Nephron progenitor cell (in vitro differentiated cells): Measurements from ENCODE around the gene DNMBP.
A peak's percentile ranks its signal among the peaks of the same experiment; 100 is the strongest.
"Not testable (repeated sequence)": the region's sequence is repeated elsewhere in the genome, so short reads cannot be mapped to it uniquely, and the experiment has no call there.

Source experiments
- DNase-seq: peaks from one replicate; pipeline ENCODE4 v3.0.0; 2021
- H3K27ac Mint-ChIP-seq: 2 replicates; pipeline ENCODE4 v1.8.0; 2021; ENCODE audit warnings: mild to moderate bottlenecking, moderate library complexity, mixed read lengths
- H3K27me3 Mint-ChIP-seq: 2 replicates; pipeline ENCODE4 v1.8.0; 2021; ENCODE audit warnings: mild to moderate bottlenecking, low read depth, mixed read lengths; ENCODE audit not compliant: poor library complexity
- H3K36me3 Mint-ChIP-seq: 2 replicates; pipeline ENCODE4 v1.8.0; 2021; ENCODE audit warnings: low read depth, mixed read lengths
- H3K4me1 Mint-ChIP-seq: 2 replicates; pipeline ENCODE4 v1.8.0; 2021; ENCODE audit warnings: mixed read lengths
- H3K4me3 Mint-ChIP-seq: 2 replicates; pipeline ENCODE4 v1.8.0; 2021; ENCODE audit warnings: mild to moderate bottlenecking, moderate library complexity, mixed read lengths
- H3K9me3 Mint-ChIP-seq: 2 replicates; pipeline ENCODE4 v1.8.0; 2021; ENCODE audit warnings: mild to moderate bottlenecking, moderate library complexity, mixed read lengths
- CTCF ChIP-seq: fragments of 200-600 bp; sonication (generic); IDR thresholded peaks from 2 replicates; pipeline ENCODE4 v1.5.0; 2021; ENCODE audit warnings: antibody characterized with exemption

The DNMBP gene

GRCh38 chr10:100021322-100021721 is 11.6 kb upstream of the DNMBP start:
- Mint-ChIP-seq H3K27ac (no peak overlapping the region), H3K4me1 (peaks cover 35% of the 10 kb centered on the region), H3K27me3 (peaks cover 3% of the 10 kb centered on the region), H3K4me3 (no peak overlapping the region), H3K36me3 (no peaks in the 10 kb centered on the region), H3K9me3 (peaks cover 8% of the 10 kb centered on the region)
- TF ChIP-seq CTCF: no peak
- DNase-seq: no peak

GRCh38 chr10:100020886-100021253 is 11.1 kb upstream of the DNMBP start:
- Mint-ChIP-seq H3K27me3 (peaks cover 3% of the 10 kb centered on the region), H3K36me3 (no peaks in the 10 kb centered on the region), H3K4me3 (no peak overlapping the region), H3K27ac (no peak overlapping the region), H3K9me3 (peaks cover 4% of the 10 kb centered on the region), H3K4me1 (peaks cover 30% of the 10 kb centered on the region)
- TF ChIP-seq CTCF: no peak
- DNase-seq: no peak

GRCh38 chr10:100020142-100020885 is 10.6 kb upstream of the DNMBP start:
- no peak for TF ChIP-seq CTCF
- Mint-ChIP-seq H3K36me3 (no peaks in the 10 kb centered on the region), H3K27me3 (peaks cover 3% of the 10 kb centered on the region), H3K9me3 (no peaks in the 10 kb centered on the region), H3K4me1 (peaks cover 25% of the 10 kb centered on the region), H3K4me3 (no peak overlapping the region), H3K27ac (peak overlapping the region; percentile 3)
- no peak for DNase-seq

DNA sequence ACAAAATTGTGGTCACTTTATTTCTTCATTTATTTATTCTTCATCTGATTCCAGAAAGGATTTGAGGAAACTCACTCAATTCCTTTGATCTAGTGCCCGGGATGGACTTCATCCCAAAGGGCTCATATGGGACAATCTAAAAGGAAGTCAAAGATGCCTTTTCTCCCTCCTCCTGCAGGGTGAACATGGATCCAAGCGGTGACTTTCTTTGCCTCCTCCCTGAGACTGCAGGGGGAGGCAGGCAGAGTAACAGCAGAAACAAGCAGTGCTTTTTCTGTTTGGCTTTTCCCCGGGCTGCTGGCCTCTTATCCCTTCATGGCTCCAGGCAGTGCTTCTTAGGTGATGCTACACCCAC is 10.0 kb upstream of the DNMBP start:
- no peak for DNase-seq
- no peak for TF ChIP-seq CTCF
- H3K4me3 Mint-ChIP-seq: no peak overlapping the region
- peak overlapping the region; percentile 3 for H3K27ac Mint-ChIP-seq
- no peaks in the 10 kb centered on the region for H3K9me3 Mint-ChIP-seq
- peaks cover 19% of the 10 kb centered on the region for H3K4me1 Mint-ChIP-seq
- H3K27me3 Mint-ChIP-seq: peaks cover 3% of the 10 kb centered on the region
- no peaks in the 10 kb centered on the region for H3K36me3 Mint-ChIP-seq

- H3K36me3 Mint-ChIP-seq: no peaks in the 10 kb centered on the region
- H3K4me3 Mint-ChIP-seq: no peak overlapping the region
- no peak for DNase-seq
- H3K4me1 Mint-ChIP-seq: peaks cover 14% of the 10 kb centered on the region
- no peak overlapping the region for H3K27ac Mint-ChIP-seq
- H3K9me3 Mint-ChIP-seq: peaks cover 3% of the 10 kb centered on the region
- TF ChIP-seq CTCF: no peak
- peaks cover 24% of the 10 kb centered on the region for H3K27me3 Mint-ChIP-seq
Measured at GRCh38 chr10:100014071-100014762, 4.5 kb upstream of the DNMBP start.

- Mint-ChIP-seq H3K27me3 (peaks cover 24% of the 10 kb centered on the region), H3K36me3 (no peaks in the 10 kb centered on the region), H3K4me3 (no peak overlapping the region), H3K4me1 (peaks cover 20% of the 10 kb centered on the region), H3K9me3 (peaks cover 3% of the 10 kb centered on the region), H3K27ac (no peak overlapping the region)
- no peak for DNase-seq
- TF ChIP-seq CTCF: no peak
Measured at GRCh38 chr10:100013621-100014020, 3.9 kb upstream of the DNMBP start.

DNA sequence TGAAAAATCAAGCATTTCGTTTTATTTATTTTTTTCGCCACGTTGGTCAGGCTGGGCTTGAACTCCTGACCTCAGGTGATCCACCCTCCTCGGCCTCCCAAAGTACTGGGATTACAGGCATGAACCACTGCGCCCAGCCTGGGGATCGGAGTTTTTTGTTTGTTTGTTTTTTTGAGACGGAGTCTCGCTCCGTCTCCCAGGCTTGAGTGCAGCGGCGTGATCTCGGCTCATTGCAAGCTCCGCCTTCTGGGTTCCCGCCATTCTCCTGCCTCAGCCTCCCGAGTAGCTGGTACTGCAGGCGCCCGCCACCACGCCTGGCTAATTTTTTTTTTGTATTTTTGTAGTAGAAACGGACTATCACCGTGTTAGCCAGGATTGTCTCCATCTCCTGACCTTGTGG is 2.2 kb upstream of the DNMBP start:
- not testable (repeated sequence) for DNase-seq, H3K27ac Mint-ChIP-seq, H3K36me3 Mint-ChIP-seq, H3K4me3 Mint-ChIP-seq, H3K9me3 Mint-ChIP-seq
- H3K27me3 Mint-ChIP-seq: peaks cover 24% of the 10 kb centered on the region
- peaks cover 37% of the 10 kb centered on the region for H3K4me1 Mint-ChIP-seq
